ENCODE measurements around the gene CNOT8.

DNA sequence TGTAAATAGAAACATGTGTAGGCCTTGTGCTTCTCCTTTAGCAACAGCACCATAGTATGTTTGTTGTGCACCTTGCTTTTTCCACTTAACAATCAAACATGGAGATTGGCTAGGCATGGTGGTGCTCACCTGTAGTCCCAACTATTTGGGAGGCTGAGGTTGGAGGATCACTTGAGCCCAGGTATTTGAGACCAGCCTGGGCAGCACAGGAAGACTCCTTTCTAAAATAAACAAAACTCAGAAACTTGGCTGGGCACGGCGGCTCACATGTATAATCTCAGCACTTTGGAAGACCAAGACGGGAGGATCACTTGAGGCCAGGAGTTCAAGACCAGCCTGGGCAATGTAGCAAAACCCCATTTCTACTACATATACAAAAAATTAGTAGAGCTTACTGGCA lies 7.1 kb upstream of the CNOT8 start:
- no peak for TF ChIP-seq EP300 (IDR thresholded peaks at IDR 0.05; ENCODE audit: low read depth)
- TF ChIP-seq, protein P1, sequence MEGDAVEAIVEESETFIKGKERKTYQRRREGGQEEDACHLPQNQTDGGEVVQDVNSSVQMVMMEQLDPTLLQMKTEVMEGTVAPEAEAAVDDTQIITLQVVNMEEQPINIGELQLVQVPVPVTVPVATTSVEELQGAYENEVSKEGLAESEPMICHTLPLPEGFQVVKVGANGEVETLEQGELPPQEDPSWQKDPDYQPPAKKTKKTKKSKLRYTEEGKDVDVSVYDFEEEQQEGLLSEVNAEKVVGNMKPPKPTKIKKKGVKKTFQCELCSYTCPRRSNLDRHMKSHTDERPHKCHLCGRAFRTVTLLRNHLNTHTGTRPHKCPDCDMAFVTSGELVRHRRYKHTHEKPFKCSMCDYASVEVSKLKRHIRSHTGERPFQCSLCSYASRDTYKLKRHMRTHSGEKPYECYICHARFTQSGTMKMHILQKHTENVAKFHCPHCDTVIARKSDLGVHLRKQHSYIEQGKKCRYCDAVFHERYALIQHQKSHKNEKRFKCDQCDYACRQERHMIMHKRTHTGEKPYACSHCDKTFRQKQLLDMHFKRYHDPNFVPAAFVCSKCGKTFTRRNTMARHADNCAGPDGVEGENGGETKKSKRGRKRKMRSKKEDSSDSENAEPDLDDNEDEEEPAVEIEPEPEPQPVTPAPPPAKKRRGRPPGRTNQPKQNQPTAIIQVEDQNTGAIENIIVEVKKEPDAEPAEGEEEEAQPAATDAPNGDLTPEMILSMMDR (IDR thresholded peaks at IDR 0.05): no peak
